MM.1S (cell line): ENCODE results near the gene SLC35F5.

ENCODE experiments used
- DNase-seq: peaks from one replicate; pipeline ENCODE4 v3.0.0-alpha.2; 2015
- H2AFZ ChIP-seq: fragments of 300-600 bp; sonication (generic); 2 replicates; pipeline ENCODE4 v1.6.0; 2016; ENCODE audit warnings: antibody characterized with exemption, low read length
- H3F3A ChIP-seq: fragments of 300-600 bp; sonication (generic); 2 replicates; pipeline ENCODE4 v1.6.1; 2016; ENCODE audit warnings: mild to moderate bottlenecking, antibody characterized with exemption, low read length, moderate library complexity, mixed read lengths; ENCODE audit not compliant: insufficient read depth
- H3K27ac ChIP-seq: fragments of 300-600 bp; sonication (generic); 2 replicates; pipeline ENCODE4 v1.5.1; 2016; ENCODE audit warnings: mild to moderate bottlenecking, low read length
- H3K27me3 ChIP-seq: fragments of 300-600 bp; sonication (generic); replicated peaks from 2 replicates; pipeline ENCODE4 v1.6.0; 2016; ENCODE audit warnings: low read length; ENCODE audit not compliant: insufficient read depth
- H3K36me3 ChIP-seq: fragments of 300-600 bp; sonication (generic); replicated peaks from 2 replicates; pipeline ENCODE4 v1.6.1; 2016; ENCODE audit warnings: mild to moderate bottlenecking, low read length, mixed read lengths; ENCODE audit not compliant: insufficient read depth
- H3K4me1 ChIP-seq: fragments of 300-600 bp; sonication (generic); 2 replicates; pipeline ENCODE4 v1.6.1; 2016; ENCODE audit warnings: low read length, mixed read lengths
- H3K4me2 ChIP-seq: fragments of 300-600 bp; sonication (generic); 2 replicates; pipeline ENCODE4 v1.6.0; 2016; ENCODE audit warnings: low read depth, low read length
- H3K4me3 ChIP-seq: fragments of 300-600 bp; sonication (generic); 2 replicates; pipeline ENCODE4 v1.5.1; 2016; ENCODE audit warnings: low read length, mixed read lengths
- H3K79me2 ChIP-seq: fragments of 300-600 bp; sonication (generic); 2 replicates; pipeline ENCODE4 v1.6.1; 2016; ENCODE audit warnings: mixed run types, low read length, mixed read lengths
- H3K9ac ChIP-seq: fragments of 300-600 bp; sonication (generic); 2 replicates; pipeline ENCODE4 v1.6.1; 2016; ENCODE audit warnings: low read length, mixed read lengths
- H3K9me2 ChIP-seq: fragments of 300-600 bp; sonication (generic); replicated peaks from 2 replicates; pipeline ENCODE4 v1.6.1; 2016; ENCODE audit warnings: mild to moderate bottlenecking, low read length, mixed read lengths; ENCODE audit not compliant: insufficient read depth
- H3K9me3 ChIP-seq: fragments of 300-600 bp; sonication (generic); replicated peaks from 2 replicates; pipeline ENCODE4 v1.6.1; 2016; ENCODE audit warnings: mild to moderate bottlenecking, low read length, mixed read lengths; ENCODE audit not compliant: insufficient read depth
- H4K20me1 ChIP-seq: fragments of 300-600 bp; sonication (generic); 2 replicates; pipeline ENCODE4 v1.6.1; 2016; ENCODE audit warnings: mild to moderate bottlenecking, low read length, moderate library complexity, mixed read lengths; ENCODE audit not compliant: insufficient read depth
- EZH2 ChIP-seq: fragments of 300-600 bp; sonication (generic); optimal IDR thresholded peaks from 2 replicates; pipeline ENCODE3; 2017; ENCODE audit warnings: low read depth, mild to moderate bottlenecking, antibody characterized with exemption, low read length, mixed read lengths
- EZH2phosphoT487 ChIP-seq: fragments of 300-600 bp; sonication (generic); IDR thresholded peaks from 2 replicates; pipeline ENCODE4 v1.6.1; 2018; ENCODE audit warnings: antibody characterized with exemption, low read length
- TF ChIP-seq, protein P1 (sequence below): fragments of 300-600 bp; sonication (generic); IDR thresholded peaks from 2 replicates; pipeline ENCODE4 v1.5.1; 2016; ENCODE audit warnings: antibody characterized with exemption, low read length, mixed read lengths

SLC35F5 gene

DNA sequence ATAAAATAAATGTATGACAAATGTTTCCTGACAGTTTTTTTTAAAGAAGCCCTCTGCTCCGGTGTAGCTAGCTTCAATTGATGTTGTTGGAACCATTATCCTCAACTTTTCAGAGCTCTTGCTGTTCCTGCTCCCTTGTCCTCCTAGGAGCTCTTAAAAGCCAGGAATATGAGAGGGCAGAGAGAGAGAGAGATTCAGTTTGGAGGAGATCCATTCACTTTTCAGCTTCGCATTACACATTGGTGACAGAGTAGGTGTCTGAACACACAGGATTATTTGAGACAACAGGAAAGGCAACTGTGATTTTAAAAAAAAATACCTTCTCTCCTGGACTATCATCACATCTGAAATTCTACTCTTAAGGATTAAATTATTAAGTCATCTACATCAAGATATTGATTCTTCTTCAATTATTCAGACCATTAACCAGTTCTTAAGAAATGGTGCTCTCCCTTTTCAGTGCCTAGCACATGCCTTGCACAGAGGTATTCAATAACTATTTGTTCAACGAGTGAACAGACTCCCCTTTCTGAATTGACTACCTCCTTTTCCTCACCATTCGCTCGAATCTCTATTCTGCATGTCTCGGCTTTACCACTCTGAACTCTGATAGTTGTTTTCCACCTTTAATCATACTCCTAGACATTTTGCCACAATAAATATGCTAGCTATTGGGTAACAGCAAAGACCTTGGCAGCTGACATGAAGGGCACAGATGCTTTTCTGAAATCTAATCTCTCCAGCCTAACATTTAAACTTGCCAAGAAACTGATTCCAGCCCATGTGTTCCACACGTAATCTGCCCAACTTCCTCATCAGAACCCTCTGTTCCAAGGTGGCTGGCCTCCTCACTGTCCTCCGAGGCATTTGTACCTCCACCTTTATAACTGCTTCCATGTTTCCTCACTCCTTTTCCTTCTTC, 28.6 kb upstream of the SLC35F5 start:
- no peak for TF ChIP-seq EZH2phosphoT487
- TF ChIP-seq, protein P1, sequence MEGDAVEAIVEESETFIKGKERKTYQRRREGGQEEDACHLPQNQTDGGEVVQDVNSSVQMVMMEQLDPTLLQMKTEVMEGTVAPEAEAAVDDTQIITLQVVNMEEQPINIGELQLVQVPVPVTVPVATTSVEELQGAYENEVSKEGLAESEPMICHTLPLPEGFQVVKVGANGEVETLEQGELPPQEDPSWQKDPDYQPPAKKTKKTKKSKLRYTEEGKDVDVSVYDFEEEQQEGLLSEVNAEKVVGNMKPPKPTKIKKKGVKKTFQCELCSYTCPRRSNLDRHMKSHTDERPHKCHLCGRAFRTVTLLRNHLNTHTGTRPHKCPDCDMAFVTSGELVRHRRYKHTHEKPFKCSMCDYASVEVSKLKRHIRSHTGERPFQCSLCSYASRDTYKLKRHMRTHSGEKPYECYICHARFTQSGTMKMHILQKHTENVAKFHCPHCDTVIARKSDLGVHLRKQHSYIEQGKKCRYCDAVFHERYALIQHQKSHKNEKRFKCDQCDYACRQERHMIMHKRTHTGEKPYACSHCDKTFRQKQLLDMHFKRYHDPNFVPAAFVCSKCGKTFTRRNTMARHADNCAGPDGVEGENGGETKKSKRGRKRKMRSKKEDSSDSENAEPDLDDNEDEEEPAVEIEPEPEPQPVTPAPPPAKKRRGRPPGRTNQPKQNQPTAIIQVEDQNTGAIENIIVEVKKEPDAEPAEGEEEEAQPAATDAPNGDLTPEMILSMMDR = no peak
- TF ChIP-seq EZH2 = no peak
- no peaks in the 10 kb centered on the region for H3K27me3 ChIP-seq
- no peak overlapping the region for H3K4me2 ChIP-seq

DNA sequence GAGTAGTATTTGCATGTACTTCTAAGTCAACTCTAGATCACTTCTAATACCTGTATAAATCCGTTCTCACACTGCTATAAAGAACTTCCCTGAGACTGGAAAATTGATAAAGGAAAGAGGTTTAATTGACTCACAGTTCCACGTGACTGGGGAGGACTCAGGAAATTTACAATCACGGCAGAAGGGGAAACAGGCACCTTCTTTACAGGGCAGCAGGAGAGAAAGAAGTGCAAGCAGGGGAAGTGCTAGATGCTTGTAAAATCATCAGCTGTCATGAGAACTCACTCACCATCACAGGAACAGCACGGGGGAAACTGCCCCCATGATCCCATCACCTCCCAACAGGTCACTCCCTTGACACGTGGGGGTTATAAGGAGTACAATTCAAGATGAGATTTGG, 24.0 kb upstream of the SLC35F5 start:
- TF ChIP-seq, protein P1 = no peak
- no peak for TF ChIP-seq EZH2phosphoT487
- no peak for TF ChIP-seq EZH2
- Histone ChIP-seq H3K9me3 (no peaks in the 10 kb centered on the region), H2AFZ (no peak overlapping the region), H3F3A (no peaks in the 10 kb centered on the region), H3K9ac (no peak overlapping the region), H3K4me1 (no peaks in the 10 kb centered on the region), H3K27me3 (no peaks in the 10 kb centered on the region), H3K79me2 (no peaks in the 10 kb centered on the region), H3K4me3 (no peak overlapping the region), H4K20me1 (no peaks in the 10 kb centered on the region), H3K4me2 (no peak overlapping the region), H3K36me3 (no peaks in the 10 kb centered on the region), H3K9me2 (no peaks in the 10 kb centered on the region), H3K27ac (no peak overlapping the region)
- no peak for DNase-seq

More for the DNA sequence above, 28.6 kb upstream of the SLC35F5 start:
- H2AFZ ChIP-seq = no peak overlapping the region
- DNase-seq = no peak
- H3K9me2 ChIP-seq = no peaks in the 10 kb centered on the region
- no peak overlapping the region for H3K4me3 ChIP-seq
- no peaks in the 10 kb centered on the region for H3K36me3 ChIP-seq
- no peak overlapping the region for H3K9ac ChIP-seq
- H3K79me2 ChIP-seq = no peaks in the 10 kb centered on the region
- H3F3A ChIP-seq = no peaks in the 10 kb centered on the region
- H4K20me1 ChIP-seq = no peaks in the 10 kb centered on the region
- H3K27ac ChIP-seq = no peak overlapping the region
- H3K9me3 ChIP-seq = no peaks in the 10 kb centered on the region
- H3K4me1 ChIP-seq = no peaks in the 10 kb centered on the region

DNA sequence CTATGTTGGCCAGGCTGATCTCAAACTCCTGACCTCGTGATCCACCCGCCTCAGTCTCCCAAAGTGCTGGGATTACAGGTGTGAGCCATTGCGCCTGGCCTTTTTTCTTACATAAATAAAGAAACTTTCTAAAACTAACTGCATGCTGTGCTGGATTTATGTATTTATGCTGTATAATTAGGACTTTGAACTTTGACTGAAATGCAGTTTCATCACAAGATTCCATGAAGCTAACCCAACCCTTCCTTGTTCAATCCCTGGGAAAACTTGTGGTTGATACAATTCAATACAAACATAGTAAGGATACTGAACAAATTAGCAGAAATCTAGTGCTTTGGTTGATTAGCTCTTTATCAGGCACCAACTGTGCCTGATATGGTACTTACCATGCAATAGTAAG, 20.9 kb upstream of the SLC35F5 start:
- no peak overlapping the region for H3K9ac ChIP-seq
- H3K27ac ChIP-seq = no peak overlapping the region
- H3K4me2 ChIP-seq = no peak overlapping the region
- no peaks in the 10 kb centered on the region for H3K79me2 ChIP-seq
- no peak overlapping the region for H2AFZ ChIP-seq
- TF ChIP-seq, protein P1 = no peak
- TF ChIP-seq EZH2phosphoT487 (no peak), EZH2 (no peak)
- H3K27me3 ChIP-seq = no peaks in the 10 kb centered on the region
- H3K4me3 ChIP-seq = no peak overlapping the region
- H3K36me3 ChIP-seq = no peaks in the 10 kb centered on the region
- no peaks in the 10 kb centered on the region for H4K20me1 ChIP-seq
- DNase-seq = no peak
- H3K9me2 ChIP-seq = no peaks in the 10 kb centered on the region
- H3F3A ChIP-seq = no peaks in the 10 kb centered on the region
- no peaks in the 10 kb centered on the region for H3K9me3 ChIP-seq
- no peaks in the 10 kb centered on the region for H3K4me1 ChIP-seq
